IPS DF 6.9 (cell line): Measurements from ENCODE around the gene ANKRD22.

Experiments
- DNase-seq: peaks from one replicate; pipeline ENCODE4 v3.0.0-alpha.2; 2013; ENCODE audit warnings: low read depth, low spot score
- H3K27ac ChIP-seq: one replicate; pipeline ENCODE4 v1.5.1; 2013; ENCODE audit warnings: low read length, control low read depth
- H3K27me3 ChIP-seq: 2 replicates; pipeline ENCODE4 v1.6.1; 2013; ENCODE audit warnings: mild to moderate bottlenecking, low read length; ENCODE audit not compliant: control insufficient read depth, insufficient read depth
- H3K36me3 ChIP-seq: 2 replicates; pipeline ENCODE4 v1.6.1; 2013; ENCODE audit warnings: low read length; ENCODE audit not compliant: control insufficient read depth, insufficient read depth
- H3K4me1 ChIP-seq: 2 replicates; pipeline ENCODE4 v1.6.1; 2013; ENCODE audit warnings: low read length; ENCODE audit not compliant: control insufficient read depth, insufficient read depth
- H3K4me3 ChIP-seq: 2 replicates; pipeline ENCODE4 v1.5.1; 2013; ENCODE audit warnings: mild to moderate bottlenecking, low read length
- H3K9me3 ChIP-seq: 2 replicates; pipeline ENCODE4 v1.6.1; 2013; ENCODE audit warnings: low read length, inconsistent platforms; ENCODE audit not compliant: control insufficient read depth, insufficient read depth
- WGBS: extraction: QIAGEN DNeasy Blood & Tissue Kit; methylation state at CpG from one replicate; pipeline ENCODE4 v1.1.7; 2013; ENCODE audit warnings: mixed read lengths, missing lambda C conversion rate; ENCODE audit not compliant: insufficient read length, insufficient coverage; 5-methylcytosine and 5-hydroxymethylcytosine counted together

Gene ANKRD22

GRCh38 chr10:88781206-88781605, 70.4 kb downstream of the ANKRD22 start:
- H3K4me3 ChIP-seq, result no peak overlapping the region
- WGBS, result no CpG with 5 or more reads among the region's 2 CpGs
- H3K4me1 ChIP-seq, result no peaks in the 10 kb centered on the region
- no peak for DNase-seq
- H3K27ac ChIP-seq, result no peak overlapping the region
- no peaks in the 10 kb centered on the region for H3K9me3 ChIP-seq
- H3K27me3 ChIP-seq, result no peaks in the 10 kb centered on the region
- H3K36me3 ChIP-seq, result no peaks in the 10 kb centered on the region
